ENCODE measurements around the gene STAM.

The STAM gene

DNA sequence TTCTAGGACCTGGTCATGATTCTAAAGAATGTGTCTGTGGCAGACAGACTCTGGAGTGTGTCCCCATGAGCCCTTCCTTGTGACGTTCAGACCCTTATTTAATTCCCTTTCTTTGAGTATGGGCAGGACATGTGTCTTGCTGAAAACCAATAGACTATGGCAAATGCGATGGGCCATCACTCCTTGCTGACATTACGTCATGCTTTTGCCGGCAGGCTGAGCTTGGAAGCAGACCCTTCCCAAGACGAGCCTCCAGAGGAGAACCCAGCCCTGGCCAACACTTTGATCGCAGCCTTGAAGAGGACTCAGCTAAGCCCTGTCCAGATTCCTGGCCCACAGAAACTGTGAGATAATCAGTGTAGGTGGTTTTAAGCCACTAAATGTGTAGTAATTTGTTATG lies 89.7 kb downstream of the STAM start:
- no peak for DNase-seq

DNA sequence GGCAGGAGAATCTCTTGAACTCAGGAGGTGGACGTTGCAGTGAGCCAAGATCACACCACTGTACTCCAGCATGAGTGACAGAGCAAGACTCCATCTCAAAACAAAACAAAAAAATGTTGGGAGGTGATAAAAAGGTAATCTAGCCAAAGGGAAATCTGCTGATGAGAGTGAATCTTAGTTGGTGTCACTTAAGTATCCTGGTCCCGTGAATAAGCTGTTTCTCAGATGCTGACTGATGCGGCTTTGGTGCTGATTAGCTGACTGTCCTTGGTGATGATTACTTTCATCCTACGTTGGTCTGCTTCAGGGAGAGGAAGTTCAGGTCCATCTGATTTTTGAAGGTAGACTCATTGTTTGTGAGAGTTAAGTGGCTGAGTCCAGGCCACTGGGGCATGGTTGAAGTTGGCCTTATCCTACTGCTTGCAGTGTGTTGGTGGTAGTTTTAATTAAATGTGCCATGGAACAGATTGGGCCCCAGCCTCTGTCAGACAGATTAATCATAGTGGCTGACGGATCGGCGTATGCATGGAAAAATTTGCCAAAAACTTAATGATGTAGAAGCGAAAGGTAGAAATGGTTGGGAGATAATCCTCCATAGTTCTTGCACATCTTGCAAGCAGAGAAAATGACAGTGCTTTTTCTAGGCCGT lies 90.6 kb downstream of the STAM start:
- no peak for DNase-seq

- no peak for DNase-seq
Observed at GRCh38 chr10:17735166-17735941, 91.4 kb downstream of the STAM start.

- DNase-seq = no peak
Observed at GRCh38 chr10:17736223-17736622, 92.3 kb downstream of the STAM start.

GRCh38 chr10:17737027-17737965 lies 93.3 kb downstream of the STAM start:
- no peak for DNase-seq

DNA sequence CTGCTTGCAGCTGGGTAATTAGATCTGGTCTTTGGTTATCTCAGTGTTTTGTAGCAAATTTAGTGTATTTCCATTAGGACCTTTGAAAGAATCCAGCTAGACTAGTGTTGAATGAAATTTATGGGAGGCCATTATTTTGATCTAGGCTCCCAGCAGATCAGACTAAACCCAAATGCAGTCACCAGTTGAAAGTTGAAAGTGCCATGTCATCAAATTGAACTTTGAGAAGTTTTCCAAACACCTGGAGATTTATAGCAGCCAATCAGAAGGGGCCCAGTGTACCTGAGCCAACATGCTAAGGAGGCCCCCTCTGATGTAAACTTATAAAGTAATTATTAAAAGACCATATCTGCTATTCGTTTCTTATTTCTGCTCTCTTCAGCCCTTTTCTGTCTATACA lies 96.7 kb downstream of the STAM start:
- no peak for DNase-seq

- DNase-seq = no peak
Observed at GRCh38 chr10:17742918-17743317, 99.0 kb downstream of the STAM start.

DNA sequence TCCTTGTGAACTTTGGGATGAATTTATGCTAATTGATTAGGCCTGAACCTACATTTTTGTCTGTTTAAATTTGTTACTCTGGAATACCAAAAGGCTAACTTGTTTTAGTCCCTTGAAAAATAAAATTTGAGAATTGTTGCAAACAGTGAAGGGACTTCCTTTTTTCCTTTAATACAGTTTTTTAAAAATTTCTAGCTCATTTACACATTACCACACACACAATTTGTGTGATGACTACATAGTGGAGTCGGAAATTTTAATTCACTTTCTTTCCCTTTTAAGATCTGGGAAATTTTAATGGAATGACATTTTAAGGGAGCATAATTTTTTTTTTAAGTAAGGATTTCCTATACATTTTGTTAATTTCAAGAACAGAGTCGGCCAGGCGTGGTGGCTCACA lies 99.5 kb downstream of the STAM start:
- DNase-seq = no peak

GRCh38 chr10:17744341-17744861 lies 100.5 kb downstream of the STAM start:
- no peak for DNase-seq

GRCh38 chr10:17747883-17748550 lies 104.1 kb downstream of the STAM start:
- DNase-seq = no peak

DNA sequence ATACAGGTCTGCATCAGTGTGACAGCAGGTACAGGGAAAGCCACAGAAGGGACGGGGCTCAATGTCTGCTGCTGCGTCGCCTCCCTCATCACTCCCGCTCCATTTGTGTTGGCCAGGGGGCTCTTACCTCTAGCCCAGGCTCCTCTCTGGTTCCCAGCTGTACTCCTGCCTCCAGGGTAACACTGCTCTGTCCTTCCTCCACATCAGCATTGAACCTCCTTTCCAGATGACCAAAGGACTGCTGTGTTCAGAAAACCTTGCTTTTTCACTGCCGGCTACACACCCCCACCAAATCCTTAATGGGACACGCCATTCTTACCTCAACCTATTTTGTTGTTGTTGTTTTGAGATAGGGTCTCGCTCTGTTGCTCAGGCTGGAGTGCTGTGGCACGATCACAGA lies 105.9 kb downstream of the STAM start:
- DNase-seq = no peak

DNA sequence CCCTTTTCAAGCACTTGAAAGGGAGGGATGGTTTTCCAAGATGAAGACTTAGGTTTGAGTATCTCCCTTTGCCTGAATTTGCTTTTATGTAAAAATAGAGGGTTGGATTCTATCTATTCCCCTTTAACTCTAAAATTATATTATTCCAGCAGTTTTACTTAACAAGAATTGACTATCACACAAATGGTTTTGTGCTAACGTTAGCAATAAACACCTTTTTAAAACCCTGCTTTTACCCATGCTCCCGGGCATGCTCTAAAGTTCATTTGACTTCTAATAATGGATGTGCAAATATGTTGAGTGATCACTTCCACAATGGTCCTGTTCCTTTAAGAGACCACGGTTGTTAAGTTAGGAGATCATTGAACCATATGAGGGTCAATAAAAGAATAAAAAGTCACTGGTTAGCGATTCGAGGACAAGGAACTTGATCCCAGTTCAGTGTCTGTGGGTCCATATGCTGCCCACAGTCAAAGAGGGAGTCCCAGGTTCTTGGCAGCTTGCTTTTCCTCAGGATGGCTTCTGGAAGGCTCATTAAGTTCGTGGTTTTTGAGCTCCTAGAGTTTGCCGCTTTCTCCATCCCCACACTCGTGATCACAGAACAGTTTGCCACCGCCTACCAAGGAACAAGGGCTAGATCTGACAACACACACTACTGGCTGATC lies 108.0 kb downstream of the STAM start, which contains the start of gene TMEM236:
TSS of gene TMEM236 (plus strand) at position 421 of the 665 bp plus-strand sequence. CDS start at position 516, 95 bp downstream.
- DNase-seq = no peak

DNA sequence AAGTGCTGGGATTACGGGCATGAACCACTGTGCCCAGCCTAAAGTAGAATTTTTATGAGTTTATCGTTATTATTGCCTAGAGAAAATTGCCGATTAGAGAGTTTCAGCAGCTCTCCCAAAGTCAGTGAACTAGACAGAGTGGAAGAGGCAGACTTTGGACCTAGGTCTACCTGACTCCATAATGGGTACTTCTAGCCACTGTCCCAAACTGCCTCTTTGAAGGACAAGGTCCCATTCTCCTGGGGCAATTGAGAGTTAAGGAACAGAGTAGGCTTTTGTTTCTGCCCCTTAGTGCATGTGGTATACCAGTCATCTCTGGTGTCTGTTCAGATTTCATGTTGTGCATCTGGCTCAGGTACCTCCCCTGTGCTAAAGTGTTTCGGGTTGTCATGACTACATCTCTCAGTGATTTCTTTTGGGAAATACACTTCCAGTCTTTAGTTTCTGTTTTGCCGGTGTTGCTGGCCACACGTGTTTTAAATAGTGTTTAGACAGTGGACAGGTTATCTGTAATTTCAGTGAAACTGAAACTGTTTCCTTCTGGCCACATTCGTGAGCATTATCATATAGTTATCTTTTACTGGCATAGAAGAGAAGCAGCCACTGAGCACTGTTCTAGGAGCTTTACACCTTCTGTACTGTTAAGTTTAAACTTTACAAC lies 112.7 kb downstream of the STAM start:
- no peak for DNase-seq

DNA sequence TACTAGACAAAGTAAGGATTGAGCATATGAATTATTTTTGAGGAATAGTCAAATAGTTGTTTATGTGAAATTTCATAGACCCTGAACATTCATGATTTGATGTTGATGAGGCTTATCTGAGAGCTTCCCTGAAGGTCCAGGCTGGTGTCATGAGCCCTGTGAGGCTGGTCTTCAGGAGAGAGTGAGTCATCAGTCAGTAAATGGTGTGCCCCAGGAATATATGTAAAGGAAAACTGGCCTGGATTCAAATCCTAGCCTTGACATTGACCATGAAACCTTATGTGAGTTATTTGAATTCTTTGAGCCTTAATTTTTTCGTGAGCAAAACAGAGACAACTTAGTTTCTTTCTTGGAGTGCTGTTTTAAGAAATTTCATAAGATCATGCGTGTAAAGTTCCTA lies 114.2 kb downstream of the STAM start:
- DNase-seq = no peak

DNA sequence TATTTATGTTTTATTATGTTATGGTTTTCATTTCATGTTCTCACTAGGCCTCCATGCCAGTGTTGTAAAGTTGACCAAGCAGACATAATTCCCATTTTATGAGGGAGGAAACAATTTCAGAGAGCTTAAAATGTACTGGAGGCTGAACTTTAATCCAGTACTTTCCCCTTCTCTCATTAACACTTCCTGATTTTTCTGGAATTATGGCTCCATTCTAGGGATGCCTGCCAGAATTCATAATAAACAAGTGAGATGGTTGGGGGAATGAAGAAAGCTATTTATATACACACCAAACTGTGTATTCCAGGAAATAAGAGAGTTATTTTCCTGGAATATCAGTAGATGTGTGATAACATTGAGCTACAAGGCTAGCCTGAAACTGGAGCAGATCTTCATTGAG lies 114.9 kb downstream of the STAM start:
- no peak for DNase-seq

GRCh38 chr10:17764142-17764541 lies 120.2 kb downstream of the STAM start:
- DNase-seq = no peak

DNA sequence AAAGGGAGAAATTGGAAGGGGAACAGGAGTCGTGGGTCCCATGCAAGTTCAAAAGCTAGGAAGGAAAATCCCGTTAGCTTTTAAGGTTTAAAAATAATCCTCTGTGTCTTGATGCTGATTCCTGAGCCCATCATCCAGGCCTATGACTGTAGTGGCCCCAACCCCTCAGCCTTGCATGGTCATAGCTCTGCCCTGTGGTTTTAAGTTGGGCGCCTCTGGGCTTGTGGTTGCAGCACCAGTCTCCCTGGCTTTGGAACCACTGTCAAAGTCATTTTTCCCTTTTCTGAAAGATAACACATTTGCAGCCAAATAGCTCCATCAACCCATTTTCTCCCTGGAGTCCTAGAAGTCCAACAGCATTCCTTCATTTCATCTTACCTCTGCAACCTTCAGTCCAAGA lies 121.7 kb downstream of the STAM start:
- DNase-seq = no peak
